ACC112 (cell line): ENCODE results near the gene TRMT10B.
"Not testable (repeated sequence)": the region's sequence is repeated elsewhere in the genome, so short reads cannot be mapped to it uniquely, and the experiment has no call there.

Source experiments
- H2AFZ ChIP-seq: fragments of 200-600 bp; sonication (generic); one replicate; pipeline ENCODE4 v1.6.0; 2017; ENCODE audit warnings: antibody characterized with exemption, low read length; ENCODE audit not compliant: unreplicated experiment
- H3K27ac ChIP-seq: fragments of 200-600 bp; sonication (generic); 2 replicates; pipeline ENCODE4 v1.5.1; 2014; ENCODE audit warnings: low read depth, mild to moderate bottlenecking, antibody characterized with exemption, low read length, moderate library complexity
- H3K27me3 ChIP-seq: fragments of 200-600 bp; sonication (generic); 2 replicates; pipeline ENCODE4 v1.6.1; 2014; ENCODE audit warnings: mild to moderate bottlenecking, antibody characterized with exemption, low read length, moderate library complexity, mixed read lengths; ENCODE audit not compliant: insufficient read depth
- H3K36me3 ChIP-seq: fragments of 200-600 bp; sonication (generic); 2 replicates; pipeline ENCODE4 v1.6.1; 2016; ENCODE audit warnings: mild to moderate bottlenecking, antibody characterized with exemption, low read length, moderate library complexity, mixed read lengths; ENCODE audit not compliant: insufficient read depth
- H3K4me1 ChIP-seq: fragments of 200-600 bp; sonication (generic); one replicate; pipeline ENCODE4 v1.6.1; 2016; ENCODE audit warnings: low read length, mixed read lengths; ENCODE audit not compliant: insufficient read depth, unreplicated experiment, control insufficient read depth
- H3K4me3 ChIP-seq: fragments of 200-600 bp; sonication (generic); 2 replicates; pipeline ENCODE4 v1.5.1; 2014; ENCODE audit warnings: mild to moderate bottlenecking, low read depth, low read length
- H3K79me2 ChIP-seq: fragments of 200-600 bp; sonication (generic); one replicate; pipeline ENCODE4 v1.6.0; 2016; ENCODE audit warnings: low read length; ENCODE audit not compliant: control insufficient read depth, unreplicated experiment, insufficient read depth

The TRMT10B gene

DNA sequence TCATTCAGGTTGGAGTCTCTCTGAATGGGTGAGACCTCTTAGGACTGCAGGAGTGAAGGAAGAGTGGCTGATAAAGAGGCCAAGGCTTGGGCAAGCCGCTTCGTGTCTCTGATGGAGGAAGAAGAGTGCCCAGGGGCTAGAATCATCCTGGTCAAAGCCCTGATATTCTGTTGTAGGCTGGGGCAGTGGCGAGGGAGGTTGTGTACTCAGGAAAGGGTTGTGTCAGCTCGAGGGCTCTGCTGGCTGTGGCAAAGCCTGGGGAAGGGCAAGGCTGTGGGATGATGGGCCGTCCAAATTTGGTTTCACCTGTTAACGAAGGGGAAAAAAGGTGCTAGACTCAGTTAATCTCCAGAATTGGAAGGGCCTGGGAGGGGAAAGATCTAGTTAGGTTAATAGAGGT is 2.4 kb upstream of the TRMT10B start:
- peaks cover 7% of the 10 kb centered on the region for H3K4me1 ChIP-seq
- no peaks in the 10 kb centered on the region for H3K27me3 ChIP-seq
- peaks cover 19% of the 10 kb centered on the region for H3K79me2 ChIP-seq
- H2AFZ ChIP-seq: no peak overlapping the region
- H3K27ac ChIP-seq: no peak overlapping the region
- H3K4me3 ChIP-seq: no peak overlapping the region
- H3K36me3 ChIP-seq: no peaks in the 10 kb centered on the region

DNA sequence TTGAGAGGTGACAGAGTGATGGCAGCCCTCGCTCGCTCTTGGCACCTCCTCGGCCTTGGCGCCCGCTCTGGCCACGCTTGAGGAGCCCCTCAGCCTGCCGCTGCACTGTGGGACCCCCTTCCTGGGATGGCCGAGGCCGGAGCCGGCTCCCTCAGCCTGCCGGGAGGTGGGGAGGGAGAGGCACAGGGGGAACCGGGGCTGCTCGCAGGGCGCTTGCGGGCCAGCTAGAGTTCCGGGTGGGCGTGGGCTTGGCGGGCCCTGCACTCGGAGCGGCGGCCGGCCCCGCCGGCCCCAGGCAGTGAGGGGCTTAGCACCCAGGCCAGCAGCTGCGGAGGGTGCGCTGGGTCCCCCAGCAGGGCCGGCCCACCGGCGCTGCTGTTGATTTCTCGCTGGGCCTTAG is 1.9 kb upstream of the TRMT10B start:
- not testable (repeated sequence) for H2AFZ ChIP-seq, H3K4me1 ChIP-seq, H3K4me3 ChIP-seq, H3K27ac ChIP-seq, H3K36me3 ChIP-seq, H3K27me3 ChIP-seq
- H3K79me2 ChIP-seq: peaks cover 19% of the 10 kb centered on the region

DNA sequence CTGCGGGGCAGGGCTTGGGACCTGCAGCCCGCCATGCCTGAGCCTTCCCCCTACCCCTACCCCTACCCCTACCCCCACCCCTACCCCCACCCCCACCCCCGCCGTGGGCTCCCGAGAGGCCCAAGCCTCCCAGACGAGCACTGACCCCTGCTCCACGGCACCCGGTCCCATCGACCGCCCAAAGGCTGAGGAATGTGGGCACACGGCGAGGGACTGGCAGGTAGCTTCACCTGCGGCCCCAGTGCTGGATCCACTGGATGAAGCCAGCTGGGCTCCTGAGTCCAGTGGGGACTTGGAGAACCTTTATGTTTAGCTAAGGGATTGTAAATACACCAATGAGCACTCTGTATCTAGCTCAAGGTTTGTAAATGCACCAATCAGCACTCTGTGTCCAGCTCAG is 1.5 kb upstream of the TRMT10B start:
- not testable (repeated sequence) for H2AFZ ChIP-seq, H3K4me1 ChIP-seq, H3K27ac ChIP-seq, H3K27me3 ChIP-seq, H3K4me3 ChIP-seq, H3K36me3 ChIP-seq
- peaks cover 19% of the 10 kb centered on the region for H3K79me2 ChIP-seq

DNA sequence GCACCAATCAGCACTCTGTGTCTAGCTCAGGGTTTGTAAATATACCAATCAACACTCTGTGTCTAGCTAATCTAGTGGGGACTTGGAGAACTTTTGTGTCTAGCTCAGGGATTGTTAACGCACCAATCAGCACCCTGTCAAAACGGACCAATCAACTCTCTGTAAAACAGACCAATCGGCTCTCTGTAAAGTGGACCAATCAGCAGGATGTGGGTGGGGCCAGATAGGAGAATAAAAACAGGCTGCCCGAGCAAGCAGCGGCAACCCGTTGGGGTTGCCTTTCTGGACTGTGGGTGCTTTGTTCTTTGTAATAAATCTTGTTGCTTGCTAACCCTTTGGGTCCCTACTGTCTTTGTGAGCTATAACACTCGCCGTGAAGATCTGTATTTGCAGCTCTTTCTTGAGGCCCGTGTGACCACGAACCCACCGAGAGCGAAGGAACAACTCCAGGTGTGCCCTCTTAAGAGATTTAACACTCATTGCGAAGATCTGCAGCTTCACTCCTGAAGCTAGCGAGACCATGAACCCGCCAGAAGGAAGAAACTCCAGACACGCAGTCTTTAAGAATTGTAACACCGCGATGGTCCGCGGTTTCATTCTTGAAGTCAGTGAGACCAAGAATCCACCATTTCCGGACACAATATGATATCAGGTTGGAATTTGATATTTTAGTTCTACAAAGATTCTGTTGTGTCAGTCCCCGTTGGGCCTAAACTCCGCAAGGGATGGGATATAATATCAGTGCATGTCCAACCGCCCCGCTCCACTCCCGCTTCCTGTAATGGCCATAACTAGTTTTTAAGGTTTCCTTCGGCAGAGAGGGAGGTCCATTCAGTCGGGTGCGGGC is 740 bp upstream of the TRMT10B start:
- Histone ChIP-seq H2AFZ (peak overlapping the region; percentile 98), H3K27me3 (no peaks in the 10 kb centered on the region), H3K79me2 (peaks cover 19% of the 10 kb centered on the region), H3K36me3 (no peaks in the 10 kb centered on the region), H3K4me3 (peak overlapping the region; percentile 99), H3K4me1 (peaks cover 7% of the 10 kb centered on the region), H3K27ac (no peak overlapping the region)

DNA sequence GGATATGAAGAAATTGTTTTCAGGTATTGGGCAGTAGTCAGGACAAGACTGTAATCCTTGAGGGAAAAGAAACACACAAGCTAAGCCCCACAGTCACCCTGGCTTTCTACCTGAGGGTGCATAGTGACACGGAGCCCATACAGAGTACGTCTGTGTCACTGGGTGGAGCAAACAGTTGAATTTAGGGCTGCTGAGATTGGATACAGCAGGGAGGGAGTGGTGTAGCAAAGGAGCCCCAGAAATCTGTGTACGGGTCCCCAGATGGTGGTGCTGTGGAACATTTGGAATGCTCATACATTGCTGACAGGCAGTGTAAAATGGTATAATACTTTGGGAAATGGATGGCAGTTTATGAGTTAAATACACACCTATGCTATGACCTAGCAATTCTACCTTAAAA is 5.1 kb downstream of the TRMT10B start:
- H3K27me3 ChIP-seq: no peaks in the 10 kb centered on the region
- no peak overlapping the region for H3K4me3 ChIP-seq
- peaks cover 30% of the 10 kb centered on the region for H3K4me1 ChIP-seq
- peaks cover 19% of the 10 kb centered on the region for H3K79me2 ChIP-seq
- no peaks in the 10 kb centered on the region for H3K36me3 ChIP-seq
- no peak overlapping the region for H2AFZ ChIP-seq
- H3K27ac ChIP-seq: no peak overlapping the region

DNA sequence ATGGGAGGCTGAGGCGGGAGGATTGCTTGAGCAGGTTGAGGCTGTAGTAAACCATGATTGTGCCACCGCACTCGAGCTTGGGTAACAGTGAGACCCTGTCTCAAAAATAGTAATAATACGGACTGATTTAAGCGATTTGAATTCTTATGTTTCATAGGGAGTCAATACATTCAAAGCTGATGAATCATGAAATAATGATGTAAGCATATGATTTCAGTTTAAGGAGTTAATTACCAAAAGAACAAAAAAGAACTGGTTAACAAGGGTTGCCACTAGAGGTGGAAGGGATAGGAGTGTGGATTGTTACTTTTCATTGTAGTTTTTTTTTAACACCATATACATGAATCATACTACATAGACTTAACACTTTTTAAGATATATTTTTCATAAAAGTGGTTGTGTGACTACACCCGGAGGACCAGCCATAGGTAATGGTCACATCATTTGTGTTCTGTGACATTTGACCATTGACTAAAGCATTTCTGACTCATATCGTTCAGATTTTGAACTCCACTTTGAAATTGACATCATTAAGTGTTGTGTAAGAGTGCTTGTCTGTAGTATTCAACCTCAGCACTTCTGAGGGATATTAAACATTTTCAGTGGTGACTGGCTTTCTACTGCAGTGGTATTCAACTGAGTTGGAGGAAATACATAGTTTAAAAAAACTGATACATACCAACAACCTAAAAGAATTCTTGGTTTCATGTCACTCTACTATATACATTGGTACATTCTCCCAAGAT is 7.0 kb downstream of the TRMT10B start:
- H3K27ac ChIP-seq: peak overlapping the region; percentile 86

DNA sequence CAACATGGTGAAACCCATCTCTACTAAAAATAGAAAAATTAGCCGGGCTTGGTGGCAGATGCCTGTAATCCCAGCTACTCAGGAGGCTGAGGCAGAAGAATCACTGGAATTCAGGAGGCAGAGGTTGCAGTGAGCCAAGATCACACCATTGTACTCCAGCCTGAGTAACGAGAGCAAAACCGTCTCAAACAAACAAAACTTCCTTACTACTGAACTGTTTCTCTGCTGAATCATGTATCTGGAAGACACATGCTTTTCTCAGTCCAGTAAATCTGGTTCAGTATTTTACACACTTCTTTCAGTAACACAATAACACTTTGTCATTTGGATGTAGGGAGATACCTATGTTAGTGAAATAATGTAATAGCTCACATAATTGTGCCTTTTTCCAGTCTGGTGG is 7.9 kb downstream of the TRMT10B start:
- H3K4me3 ChIP-seq: peak overlapping the region; percentile 25; the same call in 1 of the 2 replicates
- H3K27me3 ChIP-seq: no peaks in the 10 kb centered on the region
- no peak overlapping the region for H2AFZ ChIP-seq
- no peaks in the 10 kb centered on the region for H3K79me2 ChIP-seq
- peaks cover 23% of the 10 kb centered on the region for H3K4me1 ChIP-seq
- peaks cover 2% of the 10 kb centered on the region; the same call in 1 of the 2 replicates for H3K36me3 ChIP-seq
- peak overlapping the region; percentile 86 for H3K27ac ChIP-seq

More for the DNA sequence above, 7.0 kb downstream of the TRMT10B start:
- peaks cover 2% of the 10 kb centered on the region; the same call in 1 of the 2 replicates for H3K36me3 ChIP-seq
- H3K27me3 ChIP-seq: no peaks in the 10 kb centered on the region
- H2AFZ ChIP-seq: no peak overlapping the region
- peaks cover 4% of the 10 kb centered on the region for H3K79me2 ChIP-seq
- H3K4me3 ChIP-seq: peak overlapping the region; percentile 25; the same call in 1 of the 2 replicates
- peaks cover 23% of the 10 kb centered on the region for H3K4me1 ChIP-seq

DNA sequence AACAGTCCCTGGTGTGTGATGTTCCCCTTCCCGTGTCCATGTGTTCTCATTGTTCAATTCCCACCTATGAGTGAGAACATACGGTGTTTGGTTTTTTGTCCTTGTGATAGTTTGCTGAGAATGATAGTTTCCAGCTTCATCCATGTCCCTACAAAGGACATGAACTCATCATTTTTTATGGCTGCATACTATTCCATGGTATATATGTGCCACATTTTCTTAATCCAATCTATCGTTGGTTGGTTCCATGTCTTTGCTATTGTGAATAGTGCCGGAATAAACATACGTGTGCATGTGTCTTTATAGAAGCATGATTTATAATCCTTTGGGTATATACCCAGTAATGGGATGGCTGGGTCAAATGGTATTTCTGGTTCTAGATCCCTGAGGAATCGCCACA is 11.7 kb downstream of the TRMT10B start:
- not testable (repeated sequence) for H3K27me3 ChIP-seq, H3K36me3 ChIP-seq, H3K79me2 ChIP-seq, H3K27ac ChIP-seq, H3K4me3 ChIP-seq, H2AFZ ChIP-seq
- peaks cover 19% of the 10 kb centered on the region for H3K4me1 ChIP-seq

DNA sequence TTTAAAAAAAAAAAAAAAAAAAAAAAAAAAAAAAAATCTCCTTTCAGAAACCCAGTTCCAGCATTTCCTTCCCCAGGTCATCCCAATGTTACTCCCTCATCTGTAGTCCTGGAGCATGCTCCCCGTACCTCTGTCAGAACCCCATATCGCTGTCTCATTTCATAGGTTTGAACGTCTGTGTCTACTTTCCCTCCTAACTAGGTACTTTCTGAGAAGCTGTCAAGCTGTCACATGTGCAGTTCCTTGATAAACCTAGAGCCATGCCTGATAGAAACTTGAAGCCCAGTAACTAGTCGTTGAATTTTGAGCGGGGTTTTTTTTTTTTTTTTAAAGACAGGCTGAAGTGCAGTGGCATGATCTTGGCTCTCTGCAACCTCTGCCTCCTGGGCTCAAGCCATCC is 15.7 kb downstream of the TRMT10B start:
- Histone ChIP-seq H3K4me1 (peaks cover 5% of the 10 kb centered on the region), H2AFZ (no peak overlapping the region), H3K36me3 (peaks cover 6% of the 10 kb centered on the region; the same call in 1 of the 2 replicates)

DNA sequence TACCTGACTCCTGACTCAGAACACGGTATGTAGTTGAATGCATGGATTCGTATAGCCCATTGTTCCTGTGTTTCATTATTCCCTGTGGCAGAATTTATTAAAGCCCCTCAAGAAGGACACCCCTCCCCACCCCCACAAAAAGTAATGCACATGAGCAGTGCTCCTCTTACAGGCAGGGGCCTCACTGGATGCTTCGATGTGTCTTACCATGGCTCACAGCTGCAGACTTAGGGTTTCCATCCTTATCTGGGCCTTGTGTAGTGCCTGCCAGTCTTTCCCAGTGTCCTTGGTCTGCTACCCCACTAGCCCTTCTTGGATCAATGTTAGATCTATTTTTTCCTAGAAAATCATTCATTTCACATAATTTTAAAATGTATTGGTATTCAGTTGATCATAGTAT is 16.4 kb downstream of the TRMT10B start:
- H3K4me1 ChIP-seq: peaks cover 12% of the 10 kb centered on the region
- 0 out of 2 replicates have a peak, but pooled peaks cover 4% of the 10 kb centered on the region for H3K36me3 ChIP-seq
- H3K4me3 ChIP-seq: no peak overlapping the region
- H3K27ac ChIP-seq: no peak overlapping the region
- H3K27me3 ChIP-seq: no peaks in the 10 kb centered on the region
- H3K79me2 ChIP-seq: no peaks in the 10 kb centered on the region
- no peak overlapping the region for H2AFZ ChIP-seq

More for the DNA sequence above, 15.7 kb downstream of the TRMT10B start:
- Histone ChIP-seq H3K4me3 (no peak overlapping the region), H3K79me2 (no peaks in the 10 kb centered on the region), H3K27me3 (no peaks in the 10 kb centered on the region), H3K27ac (no peak overlapping the region)
